ENCODE measurements around the gene PRKRIP1.
A peak's percentile ranks its signal among the peaks of the same experiment; 100 is the strongest.
"Not testable (repeated sequence)": the region's sequence is repeated elsewhere in the genome, so short reads cannot be mapped to it uniquely, and the experiment has no call there.

The PRKRIP1 gene

GRCh38 chr7:102403563-102403962, 7.4 kb downstream of the PRKRIP1 start:
- DNase-seq, result no peak

GRCh38 chr7:102404005-102404861, 8.1 kb downstream of the PRKRIP1 start:
- DNase-seq, result no peak

- not testable (repeated sequence) for DNase-seq
Observed at GRCh38 chr7:102404862-102405188, 8.7 kb downstream of the PRKRIP1 start.

- DNase-seq, result peak in 11 of 56 donors; percentile 12 to 44 (median 25)
Observed at GRCh38 chr7:102407910-102408309, 11.7 kb downstream of the PRKRIP1 start.

GRCh38 chr7:102408530-102408929, 12.4 kb downstream of the PRKRIP1 start:
- not testable (repeated sequence) for DNase-seq

- DNase-seq, result no peak
Observed at GRCh38 chr7:102409340-102409739, 13.2 kb downstream of the PRKRIP1 start.

- no peak for DNase-seq
Observed at GRCh38 chr7:102410123-102410522, 14.0 kb downstream of the PRKRIP1 start.

GRCh38 chr7:102410918-102411317, 14.8 kb downstream of the PRKRIP1 start:
- DNase-seq, result no peak

GRCh38 chr7:102412548-102412947, 16.4 kb downstream of the PRKRIP1 start:
- DNase-seq, result peak in 14 of 56 donors; percentile 13 to 63 (median 30)

GRCh38 chr7:102413091-102413490, 16.9 kb downstream of the PRKRIP1 start:
- DNase-seq, result no peak

GRCh38 chr7:102413611-102414010, 17.4 kb downstream of the PRKRIP1 start:
- no peak for DNase-seq

- DNase-seq, result no peak
Observed at GRCh38 chr7:102415685-102416225, 19.6 kb downstream of the PRKRIP1 start.

- DNase-seq, result no peak
Observed at GRCh38 chr7:102416406-102416805, 20.2 kb downstream of the PRKRIP1 start.

- DNase-seq, result no peak
Observed at GRCh38 chr7:102417105-102417504, 20.9 kb downstream of the PRKRIP1 start.

- DNase-seq, result no peak
Observed at GRCh38 chr7:102418592-102418991, 22.4 kb downstream of the PRKRIP1 start.

- DNase-seq, result no peak
Observed at GRCh38 chr7:102421706-102422240, 25.6 kb downstream of the PRKRIP1 start.

- no peak for DNase-seq
Observed at GRCh38 chr7:102424129-102424551, 28.0 kb downstream of the PRKRIP1 start.

GRCh38 chr7:102424787-102425218, 28.6 kb downstream of the PRKRIP1 start:
- peak in 3 of 56 donors; percentile 12 to 14 (median 13) for DNase-seq

- DNase-seq, result peak in 8 of 56 donors; percentile 13 to 46 (median 26)
Observed at GRCh38 chr7:102425639-102426267, 29.6 kb downstream of the PRKRIP1 start.

- DNase-seq, result peak in 7 of 56 donors; percentile 8 to 23 (median 15)
Observed at GRCh38 chr7:102426268-102427018, 30.3 kb downstream of the PRKRIP1 start.

- no peak for DNase-seq
Observed at GRCh38 chr7:102427019-102427405, 30.8 kb downstream of the PRKRIP1 start.

All from nucleus accumbens (tissue), 56 donors.